ENCODE measurements around the gene DBNDD2.
A peak's percentile ranks its signal among the peaks of the same experiment; 100 is the strongest.

The DBNDD2 gene

GRCh38 chr20:45387274-45387673 lies 20.8 kb upstream of the DBNDD2 start:
- DNase-seq, result no peak

DNA sequence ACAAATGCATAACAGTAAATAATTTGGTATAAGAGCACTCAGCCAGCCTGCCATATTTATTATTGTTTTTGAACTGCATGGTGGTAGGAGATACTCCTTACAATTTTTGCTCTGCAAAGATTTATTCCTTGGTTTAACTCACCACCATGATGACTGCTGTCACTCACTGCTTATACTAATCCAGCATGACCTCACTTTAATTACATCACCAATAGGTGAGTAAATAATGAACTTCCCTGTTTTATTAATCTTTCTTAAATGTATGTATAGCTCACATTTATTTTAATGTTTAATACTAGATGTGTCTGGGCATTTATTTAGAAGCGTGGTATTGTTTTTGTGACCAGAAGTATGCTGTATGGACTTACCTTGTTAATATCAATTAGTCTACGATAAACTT lies 17.2 kb upstream of the DBNDD2 start:
- DNase-seq, result no peak

- DNase-seq, result no peak
Measured at GRCh38 chr20:45391559-45391958, 16.5 kb upstream of the DBNDD2 start.

GRCh38 chr20:45392733-45393132 lies 15.4 kb upstream of the DBNDD2 start:
- DNase-seq, result no peak

DNA sequence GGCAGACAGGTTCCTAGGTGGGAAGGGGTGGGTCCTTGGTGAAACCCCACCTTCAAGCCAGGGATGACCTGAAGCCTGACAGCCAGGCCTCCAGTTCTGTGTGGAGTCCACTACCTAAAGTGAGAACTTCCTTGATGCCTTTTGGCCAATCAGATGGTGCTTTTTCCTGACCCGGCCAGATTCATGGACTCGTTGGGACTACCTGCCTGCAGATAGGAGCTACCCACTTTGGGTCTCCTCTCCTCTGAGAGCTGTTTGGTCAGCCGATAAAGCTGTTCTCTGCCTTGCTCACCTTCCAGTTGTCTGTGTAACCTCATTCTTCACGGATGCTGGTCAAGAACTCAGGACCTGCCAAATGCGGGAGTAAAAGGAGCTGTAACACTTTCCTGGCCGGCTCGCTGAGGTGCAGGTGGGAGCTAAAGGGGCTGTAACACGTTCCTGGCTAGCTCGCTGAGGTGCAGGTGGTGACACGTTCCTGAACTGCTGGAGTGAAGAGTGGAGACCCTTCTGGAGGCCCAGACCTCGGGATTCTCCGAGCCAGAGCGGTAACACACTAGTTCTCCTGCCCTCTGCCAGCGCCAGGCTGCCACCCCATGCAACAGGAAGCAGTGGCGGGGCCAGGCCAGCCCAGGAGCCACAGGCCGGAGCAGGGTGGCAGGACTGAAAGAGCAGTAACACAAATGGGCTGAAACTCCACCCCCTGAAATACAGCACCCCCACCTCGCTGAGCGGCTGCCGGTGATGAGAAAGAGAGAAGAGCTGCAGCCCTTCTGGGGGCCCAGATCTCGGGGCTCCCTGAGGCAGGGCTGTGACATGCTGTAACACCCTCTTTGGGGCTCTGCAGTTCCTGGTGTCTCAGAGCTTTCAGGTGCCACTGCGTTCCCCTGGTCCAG lies 13.6 kb upstream of the DBNDD2 start:
- no peak for DNase-seq

DNA sequence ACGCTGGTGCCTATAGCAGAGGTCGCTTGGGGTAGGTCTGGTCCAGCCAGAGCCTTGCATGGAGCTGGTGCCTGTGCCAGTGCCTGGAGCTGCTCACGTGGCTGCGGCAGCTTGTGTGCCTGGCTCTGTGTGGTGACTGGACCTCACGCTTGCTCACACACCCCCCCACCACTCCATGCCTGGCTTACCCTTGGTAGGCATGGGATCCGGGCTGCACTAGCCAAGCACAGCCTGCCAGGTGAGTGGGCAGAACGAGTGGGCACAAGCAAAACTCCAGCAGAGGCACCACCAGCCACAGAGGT lies 13.0 kb upstream of the DBNDD2 start:
- DNase-seq, result no peak

DNA sequence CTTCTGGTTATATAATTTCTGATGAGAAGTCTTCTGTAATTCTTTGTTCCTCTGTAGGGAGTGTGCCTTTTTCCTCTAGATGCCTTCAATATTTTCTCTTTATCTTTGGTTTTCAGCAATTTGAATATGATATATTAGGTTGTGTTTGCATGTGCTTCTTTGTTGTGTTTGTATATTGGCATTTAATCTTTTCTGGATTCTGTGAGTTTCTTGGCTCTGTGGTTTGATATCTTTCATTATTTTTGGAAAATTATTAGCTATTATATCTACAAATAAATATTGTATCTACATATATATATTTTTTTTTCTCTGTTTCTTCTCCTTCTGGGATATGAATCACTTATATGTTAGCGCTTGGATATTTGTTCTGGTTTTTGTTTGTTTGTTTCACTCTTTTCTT lies 9.1 kb upstream of the DBNDD2 start:
- no peak for DNase-seq

DNA sequence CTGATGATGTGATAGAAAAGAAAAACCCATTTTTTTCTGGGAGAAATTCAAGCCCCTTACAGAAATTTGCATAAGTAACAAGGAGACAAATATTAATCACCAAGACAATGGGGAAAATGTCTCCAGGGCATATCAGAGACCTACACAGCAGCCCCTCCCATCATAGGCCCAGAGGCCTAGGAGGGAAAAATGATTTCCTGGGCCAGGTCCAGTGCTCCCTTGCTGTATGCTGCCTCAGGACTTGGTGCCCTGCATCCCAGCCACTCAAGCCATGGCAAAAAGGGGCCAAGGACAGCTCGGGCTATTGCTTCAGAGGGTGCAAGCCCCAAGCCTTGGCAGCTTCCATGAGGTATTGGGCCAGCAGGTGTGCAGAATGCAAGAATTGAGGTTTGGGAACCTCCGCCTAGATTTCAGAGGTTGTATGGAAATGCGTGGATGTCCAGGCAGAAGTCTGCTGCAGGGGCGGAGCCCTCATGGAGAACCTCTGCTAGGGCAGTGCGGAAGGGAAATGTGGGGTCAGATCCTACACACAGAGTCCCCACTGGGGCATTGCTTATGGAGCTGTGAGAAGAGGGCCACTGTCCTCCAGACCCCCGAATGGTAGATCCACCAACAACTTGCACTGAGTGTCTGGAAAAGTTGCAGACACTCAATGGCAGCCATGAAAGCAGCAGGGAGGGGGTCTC lies 7.6 kb upstream of the DBNDD2 start:
- no peak for DNase-seq

GRCh38 chr20:45402946-45403345 lies 5.1 kb upstream of the DBNDD2 start:
- DNase-seq, result no peak

GRCh38 chr20:45404438-45404837 lies 3.7 kb upstream of the DBNDD2 start:
- DNase-seq, result no peak

- DNase-seq, result no peak
Measured at GRCh38 chr20:45405571-45406259, 2.4 kb upstream of the DBNDD2 start.

DNA sequence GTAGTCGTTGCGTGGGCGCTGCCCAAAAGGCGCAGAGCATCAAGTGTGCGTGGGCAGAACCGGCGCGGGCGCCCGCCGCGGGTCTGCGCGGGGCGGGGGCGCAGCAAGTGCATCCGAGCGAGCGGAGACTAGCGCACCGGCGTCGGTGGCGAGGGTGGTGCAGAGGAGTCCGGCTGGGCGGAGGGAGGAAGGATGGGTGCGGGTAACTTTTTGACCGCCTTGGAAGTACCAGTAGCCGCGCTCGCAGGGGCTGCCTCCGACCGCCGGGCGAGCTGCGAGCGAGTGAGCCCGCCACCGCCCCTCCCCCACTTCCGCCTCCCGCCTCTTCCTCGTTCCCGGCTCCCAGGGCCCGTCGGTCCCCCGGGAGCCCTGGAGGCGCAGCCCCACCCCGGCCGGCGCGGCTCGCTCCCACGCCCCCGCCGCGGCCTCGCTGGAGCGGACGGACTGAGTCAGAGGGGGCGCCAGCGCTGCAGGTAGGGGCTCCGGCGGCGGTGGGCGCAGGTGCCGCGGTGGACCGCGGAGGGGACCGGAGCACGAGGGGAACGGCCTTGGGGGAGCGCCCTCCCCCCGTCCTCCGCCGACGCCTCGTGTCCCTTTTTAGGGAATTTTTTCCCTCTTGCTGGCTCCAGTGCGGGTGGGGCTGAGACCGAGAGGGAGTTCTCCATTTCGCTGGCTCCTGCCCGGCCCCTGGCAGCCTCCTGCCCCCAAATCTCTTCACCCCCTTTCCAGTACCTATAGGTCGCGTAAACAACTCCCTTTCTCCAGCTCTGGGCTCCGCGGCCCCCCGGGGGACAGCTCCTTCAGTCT lies 1.6 kb upstream of the DBNDD2 start:
- peak; percentile 38 to 60 for DNase-seq

GRCh38 chr20:45407067-45407745 lies 883 bp upstream of the DBNDD2 start:
- DNase-seq, result peak in 1 of 2 experiments; percentile 19

DNA sequence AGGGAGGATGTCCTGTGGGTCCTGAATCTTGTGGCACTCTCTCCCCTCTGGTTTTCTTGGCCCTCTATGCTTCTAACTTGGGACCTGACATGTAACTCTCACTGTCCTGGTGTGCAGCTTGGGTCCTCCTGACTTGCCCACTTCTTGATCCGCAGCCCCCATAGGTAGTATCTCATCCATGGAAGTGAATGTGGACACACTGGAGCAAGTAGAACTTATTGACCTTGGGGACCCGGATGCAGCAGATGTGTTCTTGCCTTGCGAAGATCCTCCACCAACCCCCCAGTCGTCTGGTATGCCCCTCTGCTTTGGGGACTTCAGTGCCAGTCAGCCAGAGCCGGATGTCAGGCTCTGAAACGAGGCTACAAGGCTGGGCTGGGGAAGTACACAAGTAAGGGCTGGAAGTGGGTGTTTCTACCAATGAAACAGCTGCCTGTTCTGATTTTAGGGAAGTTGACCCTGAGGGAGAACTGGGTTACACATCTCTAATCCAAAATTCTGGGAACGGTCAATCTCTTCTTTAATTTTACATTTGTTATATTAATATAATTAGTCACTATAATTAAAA lies 641 bp downstream of the DBNDD2 start:
- no peak for DNase-seq

DNA sequence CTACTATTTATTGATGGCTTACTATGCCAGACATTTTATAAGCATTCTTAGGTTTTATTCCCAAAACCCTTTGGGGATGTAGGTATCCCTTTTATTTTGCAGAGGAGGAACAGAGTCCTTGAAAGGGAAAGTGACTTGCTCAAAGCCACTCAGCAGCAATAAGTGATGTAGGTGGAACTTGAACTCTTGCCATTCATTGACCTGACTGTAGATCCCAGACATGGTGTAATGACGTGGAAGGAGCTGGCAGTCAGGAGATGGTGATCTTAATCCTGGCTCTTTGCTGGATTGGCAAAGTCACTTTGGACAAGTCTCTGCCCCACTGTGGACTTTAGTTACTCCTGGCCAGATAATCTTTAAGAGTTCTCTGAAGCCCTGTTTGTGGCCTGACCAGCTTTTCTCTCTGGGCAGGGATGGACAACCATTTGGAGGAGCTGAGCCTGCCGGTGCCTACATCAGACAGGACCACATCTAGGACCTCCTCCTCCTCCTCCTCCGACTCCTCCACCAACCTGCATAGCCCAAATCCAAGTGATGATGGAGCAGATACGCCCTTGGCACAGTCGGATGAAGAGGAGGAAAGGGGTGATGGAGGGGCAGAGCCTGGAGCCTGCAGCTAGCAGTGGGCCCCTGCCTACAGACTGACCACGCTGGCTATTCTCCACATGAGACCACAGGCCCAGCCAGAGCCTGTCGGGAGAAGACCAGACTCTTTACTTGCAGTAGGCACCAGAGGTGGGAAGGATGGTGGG lies 1.6 kb downstream of the DBNDD2 start:
- no peak for DNase-seq

DNA sequence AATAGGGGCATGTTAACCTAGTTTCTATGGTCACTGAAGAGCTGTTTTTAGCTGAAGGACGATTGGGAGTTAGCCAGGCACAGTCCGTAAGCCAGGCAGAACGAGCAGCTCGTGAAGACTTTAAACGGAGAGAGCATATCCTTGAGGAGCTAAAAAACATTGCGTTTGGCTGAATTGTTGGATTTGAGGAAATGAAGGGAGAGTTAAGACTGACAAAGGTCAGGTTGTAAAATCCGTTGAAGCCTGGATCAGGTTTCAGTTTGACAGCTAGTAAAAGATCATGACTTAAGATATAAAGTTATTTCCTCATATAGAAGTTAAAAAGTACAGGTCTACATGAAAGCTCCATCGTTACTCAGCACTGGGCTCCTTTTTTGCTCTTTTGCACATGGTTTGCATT lies 2.8 kb downstream of the DBNDD2 start:
- no peak for DNase-seq

- DNase-seq, result no peak
Measured at GRCh38 chr20:45412653-45413052, 4.6 kb downstream of the DBNDD2 start.

- no peak for DNase-seq
Measured at GRCh38 chr20:45413479-45413878, 5.4 kb downstream of the DBNDD2 start.

DNA sequence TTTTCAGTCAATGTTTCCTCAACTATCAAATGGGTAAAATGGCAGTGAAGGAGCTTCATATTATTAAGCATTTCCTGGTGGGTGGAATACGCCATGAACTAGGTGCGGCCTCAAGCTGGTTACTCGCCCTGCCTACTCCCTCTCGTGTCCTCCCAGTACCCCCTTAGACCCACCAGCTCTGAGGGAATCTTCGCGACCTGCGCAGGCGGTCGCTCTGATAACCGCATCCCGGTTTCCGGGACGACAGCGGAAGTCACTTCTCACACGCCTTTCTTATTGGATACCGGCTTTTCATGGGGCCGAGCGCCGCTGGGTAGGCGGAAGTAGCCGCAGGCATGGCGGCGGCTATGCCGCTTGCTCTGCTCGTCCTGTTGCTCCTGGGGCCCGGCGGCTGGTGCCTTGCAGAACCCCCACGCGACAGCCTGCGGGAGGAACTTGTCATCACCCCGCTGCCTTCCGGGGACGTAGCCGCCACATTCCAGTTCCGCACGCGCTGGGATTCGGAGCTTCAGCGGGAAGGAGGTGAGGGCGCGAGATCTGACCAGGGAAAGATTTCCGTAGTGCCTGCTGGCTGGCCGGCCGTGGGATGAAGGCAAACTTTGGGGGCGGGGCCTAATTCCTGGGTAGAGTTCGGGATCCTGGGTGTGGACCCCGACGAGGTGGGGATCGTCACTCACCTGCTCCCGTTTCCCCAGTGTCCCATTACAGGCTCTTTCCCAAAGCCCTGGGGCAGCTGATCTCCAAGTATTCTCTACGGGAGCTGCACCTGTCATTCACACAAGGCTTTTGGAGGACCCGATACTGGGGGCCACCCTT lies 7.9 kb downstream of the DBNDD2 start, which contains the start of gene PIGT:
Gene PIGT (plus strand): TSS at position 320 of the 816 bp plus-strand sequence. CDS start 16 bp downstream, at position 336.
- peak; percentile 93 for DNase-seq

DNA sequence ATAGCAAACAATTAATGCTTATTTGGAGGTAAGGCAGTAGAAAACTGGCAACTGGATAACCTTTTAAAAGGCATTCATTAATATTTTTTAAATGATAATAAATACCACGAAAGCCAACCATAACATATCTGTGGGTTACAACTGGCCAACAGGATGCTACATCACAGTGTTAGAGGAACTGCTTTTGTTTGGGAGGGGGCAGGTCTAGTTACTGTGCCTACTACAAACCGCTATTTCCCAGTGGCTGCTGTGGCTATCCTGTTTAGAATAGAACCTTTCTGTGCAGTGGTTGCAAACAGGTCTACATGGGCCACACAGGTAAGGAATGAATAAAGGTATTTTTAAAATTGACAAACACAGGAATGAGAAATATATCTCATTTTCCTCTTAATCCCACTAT lies 8.8 kb downstream of the DBNDD2 start:
- no peak for DNase-seq

Measured in SHP77 (cell line).